Stimulated activated CD8-positive, alpha-beta memory T cell treated with anti-CD3 and anti-CD28 coated beads, Interleukin-15, amount 100 ng/mL, for 24 hours (primary cell): ENCODE results near the gene SLC36A2.
A peak's percentile ranks its signal among the peaks of the same experiment; 100 is the strongest.
"Not testable (repeated sequence)": the region's sequence is repeated elsewhere in the genome, so short reads cannot be mapped to it uniquely, and the experiment has no call there.

Source experiments
- DNase-seq: peaks from one replicate; pipeline ENCODE4 v3.0.0-alpha.2; 2020; ENCODE audit warnings: low read depth

Gene SLC36A2

DNA sequence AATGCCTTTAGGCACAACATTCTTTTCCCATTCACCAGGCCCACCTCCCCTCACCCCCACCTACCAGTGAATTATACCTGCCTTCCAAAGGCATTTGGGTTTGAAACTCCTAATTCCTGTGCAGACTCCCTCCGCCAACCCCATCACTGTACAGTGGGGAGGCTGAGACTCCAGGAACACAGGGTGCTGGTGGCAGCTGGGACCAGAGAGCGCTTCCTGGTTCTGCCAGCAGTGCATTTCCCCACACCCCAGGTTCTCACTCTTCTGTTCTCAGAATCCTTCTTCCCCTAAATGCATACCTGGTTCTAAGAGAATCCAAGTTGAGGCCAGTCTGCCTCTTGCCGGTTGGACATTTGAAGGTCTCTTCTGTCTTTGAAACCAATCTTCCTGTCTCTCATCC, 21.1 kb downstream of the SLC36A2 start:
- no peak for DNase-seq

- DNase-seq: no peak
Measured at GRCh38 chr5:151320481-151320880, 26.9 kb downstream of the SLC36A2 start.

GRCh38 chr5:151318850-151319732, 28.3 kb downstream of the SLC36A2 start:
- DNase-seq: no peak

DNA sequence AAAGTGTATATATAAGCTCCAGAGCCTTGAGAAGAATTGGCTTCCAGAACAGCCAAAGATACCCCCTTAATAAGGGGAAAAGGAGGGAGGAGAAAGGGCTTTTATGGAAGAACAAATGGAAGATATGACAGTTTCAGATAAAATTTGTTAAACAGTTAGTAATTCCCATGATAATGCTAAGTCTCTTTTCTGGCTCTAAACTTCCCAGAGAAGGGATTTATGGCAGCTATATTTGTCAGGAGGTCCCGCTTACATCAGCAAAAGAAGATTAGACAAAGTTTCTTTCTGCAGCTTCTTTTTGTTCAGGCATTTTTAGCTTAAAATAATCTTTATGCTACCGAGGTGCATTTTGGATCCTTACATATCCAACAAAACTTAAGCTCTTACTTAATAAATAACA, 29.5 kb downstream of the SLC36A2 start:
- no peak for DNase-seq

GRCh38 chr5:151315998-151316597, 31.3 kb downstream of the SLC36A2 start:
- peak; percentile 5 for DNase-seq

GRCh38 chr5:151313357-151313756, 34.0 kb downstream of the SLC36A2 start:
- DNase-seq: no peak

GRCh38 chr5:151312756-151313324, 34.5 kb downstream of the SLC36A2 start:
- DNase-seq: no peak

DNA sequence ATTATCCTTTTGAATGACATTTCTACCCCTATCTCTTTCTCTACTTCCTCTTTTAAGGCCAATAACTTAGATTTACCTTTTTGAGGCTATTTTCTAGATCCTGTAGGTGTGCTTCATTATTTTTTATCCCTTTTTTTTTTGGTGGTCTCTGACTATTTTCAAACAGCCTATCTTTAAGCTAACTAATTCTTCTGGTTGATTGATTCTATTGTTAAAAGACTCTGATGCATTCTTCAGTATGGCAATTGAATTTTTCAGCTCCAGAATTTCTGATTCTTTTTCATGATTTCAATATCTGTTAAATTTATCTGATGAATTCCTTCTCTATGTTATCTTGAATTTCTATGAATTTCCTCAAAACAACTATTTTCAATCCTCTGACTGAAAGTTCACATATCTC, 36.4 kb downstream of the SLC36A2 start:
- DNase-seq: no peak

DNA sequence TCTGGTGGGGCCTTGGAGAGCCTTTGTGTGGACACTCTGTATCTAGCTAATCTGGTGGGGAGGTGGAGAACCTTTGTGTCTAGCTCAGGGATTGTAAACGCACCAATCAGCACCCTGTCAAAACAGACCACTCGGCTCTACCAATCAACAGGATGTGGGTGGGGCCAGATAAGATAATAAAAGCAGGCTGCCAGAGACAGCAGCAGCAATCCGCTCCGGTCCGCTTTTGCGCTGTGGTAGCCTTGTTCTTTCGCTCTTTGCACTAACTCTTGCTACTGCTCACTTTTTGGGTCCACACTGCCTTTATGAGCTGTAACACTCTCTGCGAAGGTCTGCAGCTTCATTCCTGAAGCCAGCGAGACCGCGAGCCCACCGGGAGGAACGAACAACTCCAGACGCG, 37.5 kb downstream of the SLC36A2 start:
- not testable (repeated sequence) for DNase-seq

GRCh38 chr5:151309266-151309665, 38.1 kb downstream of the SLC36A2 start:
- DNase-seq: not testable (repeated sequence)

DNA sequence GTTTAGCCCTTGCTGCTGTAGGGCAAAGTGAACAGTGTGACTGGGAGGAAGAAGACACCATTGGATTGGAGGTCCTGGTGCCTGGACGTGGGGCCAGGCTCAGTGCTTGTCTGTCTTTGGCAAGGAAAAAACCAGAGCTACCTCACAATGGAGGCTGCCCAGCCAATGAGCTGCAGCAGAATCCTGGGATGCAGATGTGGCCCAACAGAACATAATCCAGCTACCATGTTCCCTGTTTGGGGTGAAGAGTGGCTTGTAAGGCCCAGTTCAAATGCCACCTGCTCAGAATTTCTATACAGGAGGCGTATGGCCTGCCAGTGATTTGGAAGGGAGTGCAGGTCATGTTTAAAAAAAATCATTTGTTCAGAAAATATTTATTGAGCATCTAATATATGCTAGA, 43.7 kb downstream of the SLC36A2 start, which contains the start of gene SLC36A3:
SLC36A3 (minus strand) TSS at position 101 of the 400 bp plus-strand sequence. CDS start 412 bp downstream, outside the sequence.
- DNase-seq: no peak

DNA sequence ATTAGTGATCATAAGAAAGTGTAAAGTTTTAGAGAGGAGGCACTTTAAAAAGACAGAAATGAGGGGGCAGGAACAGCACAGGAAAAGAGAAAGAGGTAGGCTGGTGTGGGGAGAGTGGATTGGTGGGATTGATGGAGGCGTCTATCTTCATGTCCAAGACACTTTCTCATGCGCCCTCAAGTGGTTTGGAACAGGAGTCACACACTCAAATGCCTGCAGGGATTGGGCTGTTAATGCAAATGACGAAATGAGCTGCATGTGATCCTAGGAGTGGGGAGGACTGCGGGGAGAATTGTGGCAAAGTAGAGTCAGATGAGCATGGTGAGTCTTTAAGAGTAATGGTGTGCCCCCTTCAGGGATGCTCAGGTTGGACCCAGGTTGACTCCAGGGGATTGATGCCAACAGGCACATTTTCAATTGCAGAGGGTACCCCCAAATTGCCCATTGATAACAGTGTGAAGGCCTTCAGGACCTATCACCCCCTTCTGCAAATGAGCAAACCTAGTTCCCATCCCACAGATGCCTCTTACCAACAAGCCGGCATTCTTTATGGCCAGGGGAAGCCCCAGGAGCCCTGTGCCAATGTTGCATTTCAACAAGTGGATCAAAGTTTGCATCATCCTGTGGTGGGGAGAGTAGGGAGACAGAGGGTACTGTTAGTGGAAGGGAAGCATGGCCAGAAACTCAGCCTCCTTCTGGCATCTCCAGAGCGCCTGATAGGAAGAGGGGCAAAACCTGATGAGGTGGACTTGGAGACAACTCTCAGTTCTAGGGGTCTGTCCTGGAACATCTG, 49.1 kb downstream of the SLC36A2 start:
- DNase-seq: no peak

GRCh38 chr5:151296974-151297373, 50.4 kb downstream of the SLC36A2 start:
- DNase-seq: no peak

- DNase-seq: no peak
Measured at GRCh38 chr5:151296478-151296830, 50.9 kb downstream of the SLC36A2 start.

GRCh38 chr5:151295791-151296477, 51.4 kb downstream of the SLC36A2 start:
- no peak for DNase-seq

DNA sequence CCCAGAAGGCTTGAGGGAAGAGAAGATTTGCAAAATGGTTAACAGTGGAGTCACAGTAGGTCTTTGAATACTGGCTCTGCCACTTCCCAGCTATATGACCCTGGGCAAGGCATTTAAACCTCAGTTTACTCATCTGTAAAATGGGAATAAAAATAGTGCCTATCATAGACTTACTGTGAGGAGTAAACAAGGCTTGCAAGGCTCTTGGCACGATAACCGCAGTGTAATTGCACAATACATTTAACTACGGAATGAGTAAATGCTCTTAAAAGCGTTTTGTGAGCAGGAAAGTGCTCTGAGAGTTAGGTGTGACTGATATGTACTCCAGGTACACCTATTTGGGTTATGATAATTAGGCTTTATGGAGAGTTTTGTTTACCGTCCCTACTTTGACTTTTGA, 52.2 kb downstream of the SLC36A2 start:
- no peak for DNase-seq

GRCh38 chr5:151293624-151294023, 53.7 kb downstream of the SLC36A2 start:
- DNase-seq: no peak

GRCh38 chr5:151288180-151288579, 59.2 kb downstream of the SLC36A2 start:
- DNase-seq: no peak

DNA sequence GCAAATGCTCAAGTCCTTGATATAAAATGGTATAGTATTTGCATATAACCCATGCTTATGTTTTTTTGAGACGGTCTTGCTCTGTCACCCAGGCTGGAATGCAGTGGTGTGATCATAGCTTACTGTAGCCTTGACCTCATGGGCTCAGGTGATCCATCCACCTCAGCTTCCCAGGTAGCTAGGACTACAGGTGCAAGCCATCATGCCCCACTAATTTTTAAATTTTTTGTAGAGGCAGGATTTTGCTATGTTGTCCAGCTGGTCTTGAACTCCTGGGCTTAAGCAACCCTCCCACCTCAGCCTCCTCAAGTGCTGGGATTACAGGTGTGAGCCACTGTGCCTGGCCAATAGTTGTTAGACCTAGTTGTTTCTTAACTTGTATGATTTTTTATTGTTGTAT, 61.1 kb downstream of the SLC36A2 start:
- no peak for DNase-seq

DNA sequence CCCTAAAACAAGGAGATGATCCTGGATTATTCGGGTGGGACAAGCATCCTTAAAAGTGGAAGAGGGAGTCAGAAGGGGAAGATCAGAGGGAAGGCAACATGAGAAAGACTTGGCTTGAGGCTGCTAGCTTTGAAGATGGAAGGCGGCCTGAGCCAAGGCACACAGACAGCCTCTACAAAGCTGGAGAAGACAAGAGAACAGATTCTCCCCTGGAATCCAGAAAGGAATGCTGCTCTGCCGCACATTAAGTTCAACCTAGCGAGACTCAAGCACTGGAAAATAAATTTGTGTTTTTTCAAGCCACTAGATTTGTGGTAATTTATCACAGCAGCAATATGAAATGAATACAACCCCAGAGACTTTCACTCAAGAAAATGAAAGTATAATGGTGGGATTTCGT, 61.7 kb downstream of the SLC36A2 start:
- no peak for DNase-seq

- no peak for DNase-seq
Measured at GRCh38 chr5:151284392-151284967, 62.9 kb downstream of the SLC36A2 start.
